Measurements from ENCODE around the gene INSR. TPM values are rescaled to one million over a fixed set of nuclear protein-coding genes. Genes with fewer than 3 reads are reported as not detected.

The INSR gene
- total and polyA plus RNA-seq, 10 of the 15 experiments (the other 5 are each of a cell fraction or from before 2014, with no cell fraction given), result 4.2 to 34.9 (median 13.6) TPM

DNA sequence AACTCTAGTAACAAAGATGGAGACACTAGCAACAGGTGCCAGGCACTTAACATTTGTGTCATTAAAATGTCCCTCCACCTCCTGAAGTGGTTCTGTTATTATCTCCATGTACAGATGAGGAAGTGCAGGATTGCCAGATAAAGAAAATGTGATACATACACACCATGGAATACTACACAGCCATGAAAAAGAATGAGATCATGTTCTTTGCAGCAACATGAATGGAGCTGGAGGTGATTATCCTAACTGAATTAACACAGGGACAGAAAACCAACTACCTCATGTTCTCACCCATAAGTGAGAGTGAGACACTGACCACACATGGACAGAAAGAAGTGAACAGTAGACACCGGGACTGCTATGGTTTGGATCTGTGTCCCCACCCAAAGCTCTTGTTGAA is 164.2 kb downstream of the INSR start:
- H3K9me3 ChIP-seq (replicated peaks; ENCODE audit: control insufficient read depth, insufficient read depth, low read length), result peaks cover 13% of the 10 kb centered on the region
- H3K36me3 ChIP-seq (ENCODE audit: control insufficient read depth in 2 of 2, insufficient read depth in 2 of 2, low read length in 1 of 2), result peaks cover 5 to 25% of the 10 kb centered on the region in 2 experiments; a peak in 3 of 4 replicates
- no peak overlapping the region for H2AFZ ChIP-seq (ENCODE audit: control insufficient read depth, low read depth, low read length)
- CTCF ChIA-PET, result interaction anchor here (1.4 kb wide), 1 partner anchor 196 kb away, joined by 4 read pairs; no protein-coding TSS in a partner anchor
- H4K20me1 ChIP-seq (ENCODE audit: control insufficient read depth, insufficient read depth), result no peaks in the 10 kb centered on the region
- no peak for TF ChIP-seq TCF12 (IDR thresholded peaks at IDR 0.05; ENCODE audit: low read depth, low read length)
- TF ChIP-seq CBX3 (IDR thresholded peaks at IDR 0.05; ENCODE audit: borderline replicate concordance, low read depth), result no peak
- no peak for TF ChIP-seq NBN (IDR thresholded peaks at IDR 0.05)
- TF ChIP-seq WRNIP1 (IDR thresholded peaks at IDR 0.05; ENCODE audit: borderline replicate concordance, low read depth, low read length), result no peak
- no peak for TF ChIP-seq ZNF207 (IDR thresholded peaks at IDR 0.05; ENCODE audit: borderline replicate concordance)
- no peak for TF ChIP-seq IKZF1 (conservative IDR thresholded peaks at IDR 0.05)
- no peak for TF ChIP-seq SMC3 (IDR thresholded peaks at IDR 0.05; ENCODE audit: borderline replicate concordance, low read length)
- TF ChIP-seq, protein P1, sequence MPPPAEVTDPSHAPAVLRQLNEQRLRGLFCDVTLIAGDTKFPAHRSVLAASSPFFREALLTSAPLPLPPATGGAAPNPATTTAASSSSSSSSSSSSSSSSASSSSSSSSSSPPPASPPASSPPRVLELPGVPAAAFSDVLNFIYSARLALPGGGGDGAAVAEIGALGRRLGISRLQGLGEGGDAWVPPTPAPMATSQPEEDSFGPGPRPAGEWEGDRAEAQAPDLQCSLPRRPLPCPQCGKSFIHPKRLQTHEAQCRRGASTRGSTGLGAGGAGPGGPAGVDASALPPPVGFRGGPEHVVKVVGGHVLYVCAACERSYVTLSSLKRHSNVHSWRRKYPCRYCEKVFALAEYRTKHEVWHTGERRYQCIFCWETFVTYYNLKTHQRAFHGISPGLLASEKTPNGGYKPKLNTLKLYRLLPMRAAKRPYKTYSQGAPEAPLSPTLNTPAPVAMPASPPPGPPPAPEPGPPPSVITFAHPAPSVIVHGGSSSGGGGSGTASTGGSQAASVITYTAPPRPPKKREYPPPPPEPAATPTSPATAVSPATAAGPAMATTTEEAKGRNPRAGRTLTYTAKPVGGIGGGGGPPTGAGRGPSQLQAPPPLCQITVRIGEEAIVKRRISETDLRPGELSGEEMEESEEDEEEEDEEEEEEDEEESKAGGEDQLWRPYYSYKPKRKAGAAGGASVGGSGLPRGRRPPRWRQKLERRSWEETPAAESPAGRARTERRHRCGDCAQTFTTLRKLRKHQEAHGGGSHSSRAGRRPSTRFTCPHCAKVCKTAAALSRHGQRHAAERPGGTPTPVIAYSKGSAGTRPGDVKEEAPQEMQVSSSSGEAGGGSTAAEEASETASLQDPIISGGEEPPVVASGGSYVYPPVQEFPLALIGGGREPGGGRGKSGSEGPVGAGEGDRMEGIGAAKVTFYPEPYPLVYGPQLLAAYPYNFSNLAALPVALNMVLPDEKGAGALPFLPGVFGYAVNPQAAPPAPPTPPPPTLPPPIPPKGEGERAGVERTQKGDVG (CRISPR knock-in tag; IDR thresholded peaks at IDR 0.05), result no peak
- no peak for TF ChIP-seq EGR1 (IDR thresholded peaks at IDR 0.05; ENCODE audit: borderline replicate concordance in 1 of 2, low read depth in 2 of 2, low read length in 2 of 2)
- TF ChIP-seq, protein P2, sequence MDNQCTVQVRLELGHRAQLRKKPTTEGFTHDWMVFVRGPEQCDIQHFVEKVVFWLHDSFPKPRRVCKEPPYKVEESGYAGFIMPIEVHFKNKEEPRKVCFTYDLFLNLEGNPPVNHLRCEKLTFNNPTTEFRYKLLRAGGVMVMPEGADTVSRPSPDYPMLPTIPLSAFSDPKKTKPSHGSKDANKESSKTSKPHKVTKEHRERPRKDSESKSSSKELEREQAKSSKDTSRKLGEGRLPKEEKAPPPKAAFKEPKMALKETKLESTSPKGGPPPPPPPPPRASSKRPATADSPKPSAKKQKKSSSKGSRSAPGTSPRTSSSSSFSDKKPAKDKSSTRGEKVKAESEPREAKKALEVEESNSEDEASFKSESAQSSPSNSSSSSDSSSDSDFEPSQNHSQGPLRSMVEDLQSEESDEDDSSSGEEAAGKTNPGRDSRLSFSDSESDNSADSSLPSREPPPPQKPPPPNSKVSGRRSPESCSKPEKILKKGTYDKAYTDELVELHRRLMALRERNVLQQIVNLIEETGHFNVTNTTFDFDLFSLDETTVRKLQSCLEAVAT (IDR thresholded peaks at IDR 0.05), result no peak
- TF ChIP-seq MEF2B (IDR thresholded peaks at IDR 0.05; ENCODE audit: partially characterized antibody, poor library complexity, severe bottlenecking), result no peak
- H3K27me3 ChIP-seq (replicated peaks in 1 of 2; ENCODE audit: control insufficient read depth in 2 of 2, insufficient read depth in 2 of 2, low read length in 1 of 2), result no peaks in the 10 kb centered on the region
- 90% methylated on average over 1 of the region's 1 CpG for WGBS (ENCODE audit: insufficient coverage, insufficient replicate concordance, low lambda C conversion rate, missing lambda C conversion rate)
- RAD21 ChIA-PET (ENCODE audit: unreplicated experiment), result no interaction called here
- no peak overlapping the region for H3K4me2 ChIP-seq (ENCODE audit: control insufficient read depth, insufficient read depth)
- H3K9ac ChIP-seq (ENCODE audit: control insufficient read depth, insufficient read depth, low read length), result no peak overlapping the region
- intact Hi-C loops (cut with micrococcal nuclease; ENCODE audit: unreplicated experiment) (no loop called here), in situ Hi-C loops (cut with MboI) (no loop called here)
- POLR2A ChIA-PET, result no interaction called here
- H3K27ac ChIP-seq (ENCODE audit: control insufficient read depth, insufficient read depth), result no peak overlapping the region
- no peak overlapping the region for H3K4me3 ChIP-seq
- no TSS peak for BruUV-seq (replicated peaks)
- SMC1A ChIA-PET (ENCODE audit: uncharacterized antibody, unreplicated experiment), result no interaction called here
- FAIRE-seq (peak; percentile 13), ATAC-seq (no peak), DNase-seq (ENCODE audit: low read depth, low spot score) (no peak)
- H3K4me1 ChIP-seq (ENCODE audit: control insufficient read depth, insufficient read depth, low read length), result no peaks in the 10 kb centered on the region
- no peaks in the 10 kb centered on the region for H3K79me2 ChIP-seq (ENCODE audit: control insufficient read depth, insufficient read depth, low read length)

Measured in GM12878 (cell line).